Vagina (tissue), 2 donors: ENCODE measurements around the gene KRTAP10-10.

ENCODE experiments used
- POLR2A ChIP-seq, 2 donors: fragments of 450-650 bp; IDR thresholded peaks; one replicate each; pipeline ENCODE4 v1.6.1; 2017; ENCODE audit warnings: antibody characterized with exemption in 2 of 2, mild to moderate bottlenecking in 2 of 2, moderate library complexity in 2 of 2
- POLR2AphosphoS5 ChIP-seq, 2 donors: sonication (generic); formaldehyde crosslinking; IDR thresholded peaks; one replicate each; pipeline ENCODE4 v1.9.0; 2017; ENCODE audit warnings: antibody characterized with exemption in 2 of 2, mild to moderate bottlenecking in 2 of 2, low read depth in 1 of 2; ENCODE audit not compliant: insufficient read depth in 1 of 2
- TF ChIP-seq, protein P1 (sequence below), 3 experiments: fragments of 450-650 bp in 2 of 3; fragments of 200-600 bp in 1 of 3; sonication (generic) in 1 of 3; IDR thresholded peaks; one replicate each; pipeline ENCODE4 v1.5.1; 2017 to 2019; ENCODE audit warnings: antibody characterized with exemption in 3 of 3, mild to moderate bottlenecking in 2 of 3, moderate library complexity in 2 of 3

GRCh38 chr21:44666401-44667320 lies 29.5 kb downstream of the KRTAP10-10 start, which contains the start of gene KRTAP12-2:
- TF ChIP-seq, protein P1, sequence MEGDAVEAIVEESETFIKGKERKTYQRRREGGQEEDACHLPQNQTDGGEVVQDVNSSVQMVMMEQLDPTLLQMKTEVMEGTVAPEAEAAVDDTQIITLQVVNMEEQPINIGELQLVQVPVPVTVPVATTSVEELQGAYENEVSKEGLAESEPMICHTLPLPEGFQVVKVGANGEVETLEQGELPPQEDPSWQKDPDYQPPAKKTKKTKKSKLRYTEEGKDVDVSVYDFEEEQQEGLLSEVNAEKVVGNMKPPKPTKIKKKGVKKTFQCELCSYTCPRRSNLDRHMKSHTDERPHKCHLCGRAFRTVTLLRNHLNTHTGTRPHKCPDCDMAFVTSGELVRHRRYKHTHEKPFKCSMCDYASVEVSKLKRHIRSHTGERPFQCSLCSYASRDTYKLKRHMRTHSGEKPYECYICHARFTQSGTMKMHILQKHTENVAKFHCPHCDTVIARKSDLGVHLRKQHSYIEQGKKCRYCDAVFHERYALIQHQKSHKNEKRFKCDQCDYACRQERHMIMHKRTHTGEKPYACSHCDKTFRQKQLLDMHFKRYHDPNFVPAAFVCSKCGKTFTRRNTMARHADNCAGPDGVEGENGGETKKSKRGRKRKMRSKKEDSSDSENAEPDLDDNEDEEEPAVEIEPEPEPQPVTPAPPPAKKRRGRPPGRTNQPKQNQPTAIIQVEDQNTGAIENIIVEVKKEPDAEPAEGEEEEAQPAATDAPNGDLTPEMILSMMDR (IDR thresholded peaks at IDR 0.05), result no peak
- TF ChIP-seq POLR2A (IDR thresholded peaks at IDR 0.05), result no peak
- TF ChIP-seq POLR2AphosphoS5 (IDR thresholded peaks at IDR 0.05; ENCODE audit: insufficient read depth in 1 of 2, low read depth in 1 of 2), result no peak
